WTC11 (cell line): Measurements from ENCODE around the gene NAGLU. TPM values are rescaled to one million over a fixed set of nuclear protein-coding genes. Genes with fewer than 3 reads are reported as not detected.

Source experiments
- ATAC-seq: fragments of 200-7000 bp; cut with Tn5 transposase; 2 replicates; pipeline ENCODE4 v1.10.0; 2021; ENCODE audit warnings: mild to moderate bottlenecking, moderate library complexity
- CTCF ChIA-PET: fragments of 300-600 bp; sonication (Branson Sonifier 250); formaldehyde crosslinking; loops from one replicate; lab custom pipeline; 2021; ENCODE audit warnings: antibody characterized with exemption; lab: Charles Lee
- POLR2A ChIA-PET: fragments of 350-600 bp; sonication (Branson Sonifier 250); formaldehyde crosslinking; loops from one replicate; lab custom pipeline; 2021; ENCODE audit warnings: antibody characterized with exemption; lab: Charles Lee
- DNase-seq: peaks from one replicate; pipeline ENCODE4 v3.0.0; 2021; ENCODE audit warnings: low spot score
- H3K27ac Mint-ChIP-seq: 2 replicates; pipeline ENCODE4 v1.8.0; 2021; ENCODE audit warnings: mixed read lengths
- H3K27me3 Mint-ChIP-seq: 2 replicates; pipeline ENCODE4 v1.8.0; 2021; ENCODE audit warnings: low read depth, mild to moderate bottlenecking, moderate library complexity, mixed read lengths
- H3K36me3 Mint-ChIP-seq: 2 replicates; pipeline ENCODE4 v1.8.0; 2021; ENCODE audit warnings: mixed read lengths
- H3K4me1 Mint-ChIP-seq: 2 replicates; pipeline ENCODE4 v1.8.0; 2022; ENCODE audit warnings: mixed read lengths
- H3K4me3 Mint-ChIP-seq: 2 replicates; pipeline ENCODE4 v1.8.0; 2021; ENCODE audit warnings: mild to moderate bottlenecking, moderate library complexity, mixed read lengths
- H3K9me3 Mint-ChIP-seq: 2 replicates; pipeline ENCODE4 v1.8.0; 2021; ENCODE audit warnings: mixed read lengths
- CBFB ChIP-seq: sonication (generic); formaldehyde crosslinking; IDR thresholded peaks from 2 replicates; pipeline ENCODE4 v1.8.1; 2022; ENCODE audit warnings: mild to moderate bottlenecking, low read depth, missing genetic modification reagents
- FOXP1 ChIP-seq: sonication (generic); formaldehyde crosslinking; IDR thresholded peaks from 2 replicates; pipeline ENCODE4 v1.8.0; 2022; ENCODE audit warnings: missing genetic modification reagents, mild to moderate bottlenecking, moderate library complexity, borderline replicate concordance
- FOXP4 ChIP-seq: sonication (generic); formaldehyde crosslinking; IDR thresholded peaks from 2 replicates; pipeline ENCODE4 v1.8.0; 2022; ENCODE audit warnings: mild to moderate bottlenecking, missing genetic modification reagents
- GRHL2 ChIP-seq: fragments of 250-450 bp; sonication (Bioruptor Pico); IDR thresholded peaks from 2 replicates; pipeline ENCODE4 v1.8.0; 2022; ENCODE audit warnings: mild to moderate bottlenecking, moderate library complexity; ENCODE audit not compliant: insufficient replicate concordance, severe bottlenecking
- GTF2I ChIP-seq: fragments of 250-450 bp; sonication (Bioruptor Pico); conservative IDR thresholded peaks from 2 replicates; pipeline ENCODE4 v1.4.0; 2021; ENCODE audit warnings: mild to moderate bottlenecking
- IRF1 ChIP-seq: sonication (generic); formaldehyde crosslinking; IDR thresholded peaks from 2 replicates; pipeline ENCODE4 v1.8.0; 2023; ENCODE audit warnings: missing genetic modification reagents
- IRF2 ChIP-seq: sonication (generic); formaldehyde crosslinking; IDR thresholded peaks from 2 replicates; pipeline ENCODE4 v1.8.0; 2022; ENCODE audit warnings: low read depth, missing genetic modification reagents, borderline replicate concordance
- NR1H2 ChIP-seq: sonication (generic); formaldehyde crosslinking; IDR thresholded peaks from 2 replicates; pipeline ENCODE4 v1.9.0; 2021; ENCODE audit warnings: mild to moderate bottlenecking, moderate library complexity, missing genetic modification reagents
- TCF7 ChIP-seq: sonication (generic); formaldehyde crosslinking; IDR thresholded peaks from 2 replicates; pipeline ENCODE4 v1.8.0; 2022; ENCODE audit warnings: mild to moderate bottlenecking, low read depth, missing genetic modification reagents, moderate library complexity
- TEAD1 ChIP-seq: sonication (generic); formaldehyde crosslinking; IDR thresholded peaks from 2 replicates; pipeline ENCODE4 v1.8.0; 2022; ENCODE audit warnings: mild to moderate bottlenecking, missing genetic modification reagents
- USF1 ChIP-seq: sonication (generic); formaldehyde crosslinking; IDR thresholded peaks from 2 replicates; pipeline ENCODE4 v1.8.0; 2022; ENCODE audit warnings: mild to moderate bottlenecking, missing genetic modification reagents
- USF2 ChIP-seq: sonication (generic); formaldehyde crosslinking; IDR thresholded peaks from 2 replicates; pipeline ENCODE4 v1.8.1; 2023; ENCODE audit warnings: mild to moderate bottlenecking, missing genetic modification reagents, moderate library complexity
- ZBTB21 ChIP-seq: sonication (generic); formaldehyde crosslinking; IDR thresholded peaks from 2 replicates; pipeline ENCODE4 v1.8.1; 2023; ENCODE audit warnings: mild to moderate bottlenecking, missing genetic modification reagents, borderline replicate concordance
- ZNF121 ChIP-seq: sonication (generic); formaldehyde crosslinking; IDR thresholded peaks from 2 replicates; pipeline ENCODE4 v1.8.0; 2023; ENCODE audit warnings: missing genetic modification reagents
- ZNF263 ChIP-seq: sonication (generic); formaldehyde crosslinking; IDR thresholded peaks from 2 replicates; pipeline ENCODE4 v1.8.1; 2022; ENCODE audit warnings: low read depth, mild to moderate bottlenecking, moderate library complexity, missing genetic modification reagents
- ZNF317 ChIP-seq: sonication (generic); formaldehyde crosslinking; IDR thresholded peaks from 2 replicates; pipeline ENCODE4 v1.8.1; 2023; ENCODE audit warnings: low read depth, mild to moderate bottlenecking, moderate library complexity, missing genetic modification reagents, borderline replicate concordance
- ZNF512 ChIP-seq: sonication (generic); formaldehyde crosslinking; IDR thresholded peaks from 2 replicates; pipeline ENCODE4 v1.8.1; 2022; ENCODE audit warnings: missing genetic modification reagents, borderline replicate concordance
- ZNF532 ChIP-seq: fragments of 250-450 bp; sonication (Bioruptor Pico); IDR thresholded peaks from 2 replicates; pipeline ENCODE4 v1.9.0; 2021; ENCODE audit warnings: mild to moderate bottlenecking, borderline replicate concordance
- total RNA-seq: library from RNA; stranded (reverse); gene quantifications from 3 replicates; pipeline ENCODE4 v1.2.3, GENCODE V29; 2021

The NAGLU gene
- total RNA-seq, 1 experiment from 2014 or later: 39.3 TPM

- Mint-ChIP-seq H3K4me3 (no peak overlapping the region), H3K27ac (peak overlapping the region; percentile 32), H3K27me3 (no peaks in the 10 kb centered on the region), H3K9me3 (no peaks in the 10 kb centered on the region), H3K36me3 (peaks cover 32% of the 10 kb centered on the region), H3K4me1 (peaks cover 20% of the 10 kb centered on the region)
- no peak for DNase-seq
- TF ChIP-seq ZNF121 (CRISPR knock-in tag): no peak
- TF ChIP-seq USF1: no peak
- TF ChIP-seq GTF2I (CRISPR knock-in tag): no peak
- TF ChIP-seq CBFB (CRISPR knock-in tag): no peak
- no peak for TF ChIP-seq TEAD1 (CRISPR knock-in tag)
- CTCF ChIA-PET: interaction anchor here (1.0 to 3.3 kb wide), 4 partner anchors 10 to 183 kb away, joined by 3 to 55 read pairs (median 5); partner anchors contain the start of genes RETREG3 and TUBG1
- ATAC-seq: no peak
- POLR2A ChIA-PET: no interaction called here
Measured at GRCh38 chr17:42579794-42580551, 43.9 kb downstream of the NAGLU start.

- no peak overlapping the region for H3K27ac Mint-ChIP-seq
- CTCF ChIA-PET: no interaction called here
- POLR2A ChIA-PET: no interaction called here
- DNase-seq: no peak
- no peaks in the 10 kb centered on the region for H3K9me3 Mint-ChIP-seq
- ATAC-seq: no peak
- TF ChIP-seq GRHL2 (CRISPR knock-in tag) (no peak), ZNF532 (no peak), FOXP4 (CRISPR knock-in tag) (no peak), NR1H2 (no peak), ZNF263 (CRISPR knock-in tag) (no peak), ZBTB21 (CRISPR knock-in tag) (no peak), IRF1 (no peak), USF1 (no peak)
- no peaks in the 10 kb centered on the region for H3K27me3 Mint-ChIP-seq
- no peak overlapping the region for H3K4me3 Mint-ChIP-seq
- peaks cover 7% of the 10 kb centered on the region for H3K4me1 Mint-ChIP-seq
- H3K36me3 Mint-ChIP-seq: peaks cover 44% of the 10 kb centered on the region
Measured at GRCh38 chr17:42581744-42582270, 45.8 kb downstream of the NAGLU start.

GRCh38 chr17:42584880-42585279 lies 48.8 kb downstream of the NAGLU start:
- H3K27me3 Mint-ChIP-seq: no peaks in the 10 kb centered on the region
- H3K36me3 Mint-ChIP-seq: peaks cover 56% of the 10 kb centered on the region
- H3K9me3 Mint-ChIP-seq: no peaks in the 10 kb centered on the region
- DNase-seq (no peak), ATAC-seq (no peak)
- no peaks in the 10 kb centered on the region for H3K4me1 Mint-ChIP-seq
- no peak overlapping the region for H3K27ac Mint-ChIP-seq
- ChIA-PET CTCF (no interaction called here), POLR2A (interaction anchor here (0.6 kb wide), 1 partner anchor 9 kb away, joined by 3 read pairs; no protein-coding TSS in a partner anchor)
- no peak overlapping the region for H3K4me3 Mint-ChIP-seq
- TF ChIP-seq USF2 (CRISPR knock-in tag) (no peak), ZNF317 (CRISPR knock-in tag) (no peak), USF1 (no peak), ZNF512 (CRISPR knock-in tag) (no peak), TCF7 (CRISPR knock-in tag) (no peak), IRF2 (no peak), FOXP1 (no peak), ZNF263 (CRISPR knock-in tag) (no peak)
